Pulmonary artery endothelial cell (primary cell): Measurements from ENCODE around the gene RAD51B. TPM values are rescaled to one million over a fixed set of nuclear protein-coding genes. Genes with fewer than 3 reads are reported as not detected.
"Not testable (repeated sequence)": the region's sequence is repeated elsewhere in the genome, so short reads cannot be mapped to it uniquely, and the experiment has no call there.

Experiments
- DNase-seq: peaks from one replicate; pipeline ENCODE4 v3.0.0-alpha.2; 2011; ENCODE audit warnings: low read depth, low spot score
- total RNA-seq: library from RNA; depleted of rRNA; stranded (reverse); fragments of >200 nt; gene quantifications from 2 replicates; pipeline ENCODE4 v1.2.3, GENCODE V29; 2014

Gene RAD51B
- total RNA-seq, 1 donor from 2014 or later = 9.8 TPM

- DNase-seq = no peak
Observed at GRCh38 chr14:68074765-68075381, 255.3 kb downstream of the RAD51B start.

DNA sequence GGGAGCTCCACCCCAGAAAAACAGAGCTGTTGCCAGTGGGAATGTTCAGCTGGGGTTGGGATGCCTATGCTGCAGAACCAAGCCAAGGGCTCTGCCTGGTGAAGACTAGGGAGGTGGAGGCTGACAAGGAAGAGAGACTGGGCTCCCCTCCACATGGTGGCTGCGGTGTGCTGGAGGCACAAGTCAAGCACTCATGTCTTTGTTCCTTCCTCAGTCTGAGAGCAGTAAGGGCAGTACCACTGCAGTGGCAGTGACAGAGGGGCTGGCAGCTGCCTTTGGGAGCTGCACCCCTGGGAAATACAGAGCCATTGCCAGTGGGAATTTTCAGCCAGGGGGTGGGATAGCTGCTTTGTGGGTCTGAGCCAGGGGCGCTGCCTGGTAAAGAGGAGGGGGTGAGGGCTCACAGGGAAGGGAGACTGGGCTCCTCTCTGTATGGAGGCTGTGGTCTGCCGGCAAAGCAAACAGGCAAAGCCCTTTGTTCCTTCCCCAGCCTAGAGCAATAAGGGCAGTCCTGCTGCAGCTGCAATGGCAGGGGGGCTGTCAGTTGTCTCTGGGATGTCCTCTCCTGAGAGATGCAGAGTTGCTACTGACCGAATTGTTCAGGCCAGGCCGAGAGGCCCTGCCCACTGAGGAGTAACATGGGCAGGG lies 255.9 kb downstream of the RAD51B start:
- no peak for DNase-seq

DNA sequence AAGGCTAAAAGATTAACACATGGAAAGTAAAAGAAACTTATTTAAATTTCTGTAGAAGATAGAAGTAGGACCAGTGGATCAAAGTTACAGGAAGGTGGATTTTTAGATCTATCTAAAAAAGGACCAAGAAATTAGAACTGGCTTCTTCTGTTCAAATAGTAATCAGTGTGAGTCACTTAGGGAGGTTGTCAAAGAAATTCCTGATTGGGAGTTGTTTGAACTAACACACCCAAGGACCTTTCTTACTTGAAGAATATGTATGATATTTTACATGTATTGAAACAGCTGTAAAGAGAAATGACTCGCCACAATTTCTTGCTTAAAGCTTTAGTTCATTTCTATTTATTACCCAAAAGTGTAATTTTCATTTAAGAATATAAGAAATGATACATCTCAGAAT lies 256.9 kb downstream of the RAD51B start:
- DNase-seq = no peak

DNA sequence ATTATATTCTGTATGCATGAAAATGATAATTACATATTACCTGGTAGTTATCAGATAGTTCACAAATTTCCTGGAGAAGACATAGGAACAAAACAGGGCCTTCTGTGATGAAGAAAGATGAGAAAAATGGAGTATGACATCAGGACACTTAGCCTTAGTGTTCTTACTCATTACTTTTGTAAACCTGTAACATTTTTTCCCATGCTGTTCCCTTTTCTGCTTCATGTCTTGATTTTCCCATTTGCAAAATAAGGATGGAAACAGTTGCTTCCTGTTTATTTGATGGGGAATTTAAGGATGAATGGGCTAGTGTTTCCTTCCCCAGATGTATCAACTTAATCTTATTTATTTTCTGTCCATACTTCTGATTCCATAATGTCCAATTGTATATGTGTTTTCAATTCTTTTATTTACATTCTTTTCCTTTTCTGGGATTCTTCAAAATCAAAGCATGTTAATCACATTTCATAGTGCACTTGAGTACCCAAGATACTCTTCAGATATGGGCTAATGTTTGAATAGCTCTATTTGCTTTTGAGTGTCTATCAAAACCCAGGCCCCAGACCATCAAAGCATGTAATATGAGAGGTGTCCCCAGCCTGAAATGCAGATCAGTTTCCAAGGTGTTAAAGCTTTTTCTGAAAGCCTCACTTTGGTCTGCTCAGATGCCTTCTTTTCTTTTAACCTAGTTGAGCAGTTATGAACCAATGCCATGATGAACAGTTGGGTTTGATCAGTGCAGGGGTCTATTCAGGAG lies 260.5 kb downstream of the RAD51B start:
- no peak for DNase-seq

GRCh38 chr14:68081489-68081888 lies 261.9 kb downstream of the RAD51B start:
- no peak for DNase-seq

DNA sequence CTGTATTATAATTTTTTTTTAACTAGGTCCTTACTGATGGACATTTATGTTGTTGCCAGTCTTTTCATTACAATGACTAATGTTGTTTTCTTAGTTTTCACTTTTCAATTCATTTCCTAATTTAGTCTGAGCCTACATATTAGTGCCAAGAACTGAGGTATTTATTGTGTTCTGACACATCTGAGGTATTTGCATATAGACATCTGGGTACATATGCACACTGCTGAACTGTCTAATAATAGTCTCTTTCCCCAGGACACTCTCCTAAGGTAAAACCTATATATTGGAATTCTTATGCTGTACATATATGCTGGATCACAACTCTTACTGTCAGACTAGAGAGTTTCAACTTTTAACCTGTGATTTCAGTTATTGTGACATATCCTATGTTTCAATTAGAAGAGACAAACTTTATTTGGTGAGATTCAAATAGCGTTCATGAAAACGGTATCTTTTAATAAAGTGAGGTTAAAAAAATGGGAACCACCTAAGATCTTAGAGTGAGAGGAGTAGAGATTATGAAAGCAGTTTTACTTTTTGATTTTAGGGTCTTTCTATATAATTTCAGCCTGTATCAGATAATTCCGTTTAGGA lies 263.2 kb downstream of the RAD51B start:
- DNase-seq = no peak

DNA sequence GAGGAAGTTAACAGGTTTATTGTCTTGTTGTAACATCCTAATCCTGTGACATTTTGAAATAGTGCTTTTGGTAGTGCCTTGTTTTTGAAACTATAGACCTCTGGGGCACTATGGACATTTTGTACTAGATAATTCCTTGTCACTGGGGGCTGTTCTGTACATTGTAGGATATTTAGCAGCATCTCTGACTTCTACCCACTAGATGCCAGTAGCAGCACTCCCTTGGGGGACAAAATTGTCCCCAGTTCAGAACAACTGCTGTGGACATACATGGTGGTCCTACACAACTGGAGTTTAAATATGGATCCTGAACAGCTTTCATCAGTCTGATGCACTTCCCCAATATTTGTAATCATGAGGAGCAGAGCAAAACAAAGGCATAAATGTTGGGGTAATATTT lies 264.7 kb downstream of the RAD51B start:
- DNase-seq = no peak

- no peak for DNase-seq
Observed at GRCh38 chr14:68085742-68086141, 266.2 kb downstream of the RAD51B start.

GRCh38 chr14:68088451-68088854 lies 268.9 kb downstream of the RAD51B start:
- DNase-seq = no peak

- DNase-seq = no peak
Observed at GRCh38 chr14:68089146-68089731, 269.7 kb downstream of the RAD51B start.

- no peak for DNase-seq
Observed at GRCh38 chr14:68094158-68094557, 274.6 kb downstream of the RAD51B start.

GRCh38 chr14:68094752-68095151 lies 275.2 kb downstream of the RAD51B start:
- no peak for DNase-seq

GRCh38 chr14:68097727-68098126 lies 278.1 kb downstream of the RAD51B start:
- no peak for DNase-seq

DNA sequence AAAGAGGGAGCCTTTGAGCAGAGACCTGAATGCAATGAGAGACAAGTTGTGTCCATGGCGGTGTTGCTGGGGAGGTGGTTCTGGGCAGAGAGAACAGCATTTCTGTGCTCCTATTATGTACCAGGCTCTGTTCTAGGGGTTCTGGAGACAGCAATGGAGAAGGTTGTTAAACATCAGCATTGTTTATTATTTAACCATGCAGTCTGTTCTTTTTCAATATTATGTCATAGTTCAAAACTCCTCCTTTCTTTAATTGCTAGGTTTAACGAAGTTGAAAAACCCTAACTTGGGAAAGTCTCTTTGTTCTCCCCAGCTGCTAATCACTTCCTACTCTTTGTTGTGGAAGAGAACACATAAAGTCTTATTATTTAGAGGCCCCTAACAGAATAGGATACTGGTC lies 279.3 kb downstream of the RAD51B start:
- no peak for DNase-seq

DNA sequence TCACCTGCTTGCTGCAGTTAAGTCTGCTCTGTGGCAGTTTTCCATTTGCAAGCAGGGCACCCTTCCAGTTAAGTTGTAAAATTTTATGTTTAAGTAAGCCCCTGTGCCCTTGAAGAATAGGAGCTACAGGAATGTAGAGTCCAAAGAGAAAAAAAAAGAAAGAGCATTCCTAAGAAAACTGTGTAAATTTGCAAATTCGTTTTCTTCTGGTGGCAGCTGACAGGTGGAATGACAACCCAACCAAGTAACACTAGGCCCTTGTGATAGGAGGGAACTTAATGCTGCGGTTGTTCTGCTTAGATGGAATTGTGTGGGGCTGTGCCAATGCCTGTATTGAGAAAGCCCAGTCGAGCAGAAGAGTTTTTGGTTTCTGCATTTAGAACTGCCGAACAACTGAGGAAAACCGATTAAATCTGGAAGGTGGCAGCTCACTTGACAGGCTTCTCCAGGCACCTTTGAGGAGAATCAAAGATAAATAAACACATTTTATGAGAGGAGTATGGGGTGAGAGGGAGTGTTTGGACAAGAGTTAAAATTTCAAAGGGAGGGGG lies 280.0 kb downstream of the RAD51B start:
- no peak for DNase-seq

- not testable (repeated sequence) for DNase-seq
Observed at GRCh38 chr14:68101715-68102301, 282.2 kb downstream of the RAD51B start.

GRCh38 chr14:68103853-68104252 lies 284.3 kb downstream of the RAD51B start:
- DNase-seq = no peak

DNA sequence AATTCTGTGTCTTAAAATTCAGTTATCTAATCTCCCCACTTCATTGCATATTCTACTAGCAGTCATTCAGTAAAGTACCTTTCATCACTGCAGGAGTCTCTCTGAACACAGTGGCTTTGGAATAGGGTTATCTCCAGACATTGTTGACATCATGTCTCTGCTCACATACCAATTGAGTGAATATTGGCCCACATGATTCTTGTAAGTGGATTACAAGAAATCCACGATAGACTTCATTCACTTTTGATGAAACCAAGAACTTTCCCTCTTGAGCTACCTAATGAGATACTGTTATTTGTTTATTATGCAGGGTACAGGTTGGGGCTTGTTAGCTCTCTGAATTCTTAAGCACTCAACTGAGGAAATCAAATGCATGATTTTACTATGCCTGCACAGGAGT lies 284.9 kb downstream of the RAD51B start:
- no peak for DNase-seq

DNA sequence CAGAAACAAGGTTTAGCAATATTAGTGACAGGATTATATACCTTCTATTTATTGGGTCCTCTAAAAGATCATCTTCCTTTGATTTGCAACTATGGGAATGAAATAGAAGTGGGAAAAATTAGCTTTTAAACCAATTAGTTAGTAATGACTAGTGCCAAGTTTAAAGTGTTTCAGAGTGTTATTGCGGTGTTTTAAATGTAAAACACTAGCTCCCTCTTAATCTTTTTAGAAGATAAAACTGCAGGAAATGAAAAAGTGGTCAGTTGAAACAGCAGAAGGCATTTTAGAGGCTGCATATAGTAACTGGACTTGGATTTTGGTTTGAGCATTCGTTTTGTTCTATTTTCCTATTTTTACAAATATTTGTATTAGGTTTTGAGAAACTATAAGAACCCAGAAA lies 286.2 kb downstream of the RAD51B start:
- DNase-seq = no peak

DNA sequence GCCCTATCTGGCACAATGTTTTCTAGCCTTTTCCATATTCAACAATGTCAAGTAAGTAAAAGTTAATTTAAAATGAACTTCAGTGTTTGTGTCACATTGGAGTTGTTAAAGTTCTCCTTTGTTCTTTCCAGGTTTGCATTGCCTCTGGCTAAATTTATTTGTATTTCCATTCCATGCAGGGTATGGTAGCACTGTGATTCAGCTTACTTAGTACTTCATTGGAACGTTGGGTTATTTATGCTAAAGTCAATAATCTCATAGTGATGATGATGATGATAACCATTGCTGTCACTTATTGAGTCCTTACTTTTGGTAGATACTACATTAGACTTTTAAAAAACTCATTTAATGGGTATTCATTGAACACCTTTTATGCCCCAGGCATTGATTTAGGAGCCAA lies 286.9 kb downstream of the RAD51B start:
- DNase-seq = no peak

- no peak for DNase-seq
Observed at GRCh38 chr14:68106905-68107304, 287.3 kb downstream of the RAD51B start.
